Muscle of back (tissue), 11 donors: ENCODE results near the gene ALB. TPM values are rescaled to one million over a fixed set of nuclear protein-coding genes. Genes with fewer than 3 reads are reported as not detected.

Source experiments
- DNase-seq, 3 donors: peaks; one replicate each; pipeline versions ENCODE4 v3.0.0 to v3.0.0-alpha.2; 2013
- polyA plus RNA-seq, 10 donors: library from polyadenylated mRNA; unstranded; fragments of 120-200 nt; gene quantifications; one replicate each; pipeline ENCODE4 v1.2.1, GENCODE V29; 2013; ENCODE audit not compliant: insufficient read length in 10 of 10

Gene ALB
- polyA plus RNA-seq, 10 donors = 0.37 to 112 (median 0.87) TPM; not detected in 1

DNA sequence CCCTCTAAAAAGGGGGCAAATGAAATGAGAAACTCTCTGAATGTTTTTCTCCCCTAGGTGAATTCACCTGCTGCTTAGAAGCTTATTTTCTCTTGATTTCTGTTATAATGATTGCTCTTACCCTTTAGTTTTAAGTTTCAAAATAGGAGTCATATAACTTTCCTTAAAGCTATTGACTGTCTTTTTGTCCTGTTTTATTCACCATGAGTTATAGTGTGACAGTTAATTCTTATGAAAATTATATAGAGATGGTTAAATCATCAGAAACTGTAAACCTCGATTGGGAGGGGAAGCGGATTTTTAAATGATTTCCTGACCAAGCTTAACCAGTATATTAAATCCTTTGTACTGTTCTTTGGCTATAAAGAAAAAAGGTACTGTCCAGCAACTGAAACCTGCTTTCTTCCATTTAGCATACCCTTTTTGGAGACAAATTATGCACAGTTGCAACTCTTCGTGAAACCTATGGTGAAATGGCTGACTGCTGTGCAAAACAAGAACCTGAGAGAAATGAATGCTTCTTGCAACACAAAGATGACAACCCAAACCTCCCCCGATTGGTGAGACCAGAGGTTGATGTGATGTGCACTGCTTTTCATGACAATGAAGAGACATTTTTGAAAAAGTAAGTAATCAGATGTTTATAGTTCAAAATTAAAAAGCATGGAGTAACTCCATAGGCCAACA lies 4.2 kb downstream of the ALB start:
- no peak for DNase-seq

DNA sequence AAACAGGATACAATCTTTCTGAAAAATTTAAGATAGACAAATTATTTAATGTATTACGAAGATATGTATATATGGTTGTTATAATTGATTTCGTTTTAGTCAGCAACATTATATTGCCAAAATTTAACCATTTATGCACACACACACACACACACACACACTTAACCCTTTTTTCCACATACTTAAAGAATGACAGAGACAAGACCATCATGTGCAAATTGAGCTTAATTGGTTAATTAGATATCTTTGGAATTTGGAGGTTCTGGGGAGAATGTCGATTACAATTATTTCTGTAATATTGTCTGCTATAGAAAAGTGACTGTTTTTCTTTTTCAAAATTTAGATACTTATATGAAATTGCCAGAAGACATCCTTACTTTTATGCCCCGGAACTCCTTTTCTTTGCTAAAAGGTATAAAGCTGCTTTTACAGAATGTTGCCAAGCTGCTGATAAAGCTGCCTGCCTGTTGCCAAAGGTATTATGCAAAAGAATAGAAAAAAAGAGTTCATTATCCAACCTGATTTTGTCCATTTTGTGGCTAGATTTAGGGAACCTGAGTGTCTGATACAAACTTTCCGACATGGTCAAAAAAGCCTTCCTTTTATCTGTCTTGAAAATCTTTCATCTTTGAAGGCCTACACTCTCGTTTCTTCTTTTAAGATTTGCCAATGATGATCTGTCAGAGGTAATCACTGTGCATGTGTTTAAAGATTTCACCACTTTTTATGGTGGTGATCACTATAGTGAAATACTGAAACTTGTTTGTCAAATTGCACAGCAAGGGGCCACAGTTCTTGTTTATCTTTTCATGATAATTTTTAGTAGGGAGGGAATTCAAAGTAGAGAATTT lies 5.2 kb downstream of the ALB start:
- no peak for DNase-seq

- DNase-seq = no peak
Observed at GRCh38 chr4:73409978-73410548, 6.0 kb downstream of the ALB start.

- no peak for DNase-seq
Observed at GRCh38 chr4:73410916-73411730, 7.0 kb downstream of the ALB start.

DNA sequence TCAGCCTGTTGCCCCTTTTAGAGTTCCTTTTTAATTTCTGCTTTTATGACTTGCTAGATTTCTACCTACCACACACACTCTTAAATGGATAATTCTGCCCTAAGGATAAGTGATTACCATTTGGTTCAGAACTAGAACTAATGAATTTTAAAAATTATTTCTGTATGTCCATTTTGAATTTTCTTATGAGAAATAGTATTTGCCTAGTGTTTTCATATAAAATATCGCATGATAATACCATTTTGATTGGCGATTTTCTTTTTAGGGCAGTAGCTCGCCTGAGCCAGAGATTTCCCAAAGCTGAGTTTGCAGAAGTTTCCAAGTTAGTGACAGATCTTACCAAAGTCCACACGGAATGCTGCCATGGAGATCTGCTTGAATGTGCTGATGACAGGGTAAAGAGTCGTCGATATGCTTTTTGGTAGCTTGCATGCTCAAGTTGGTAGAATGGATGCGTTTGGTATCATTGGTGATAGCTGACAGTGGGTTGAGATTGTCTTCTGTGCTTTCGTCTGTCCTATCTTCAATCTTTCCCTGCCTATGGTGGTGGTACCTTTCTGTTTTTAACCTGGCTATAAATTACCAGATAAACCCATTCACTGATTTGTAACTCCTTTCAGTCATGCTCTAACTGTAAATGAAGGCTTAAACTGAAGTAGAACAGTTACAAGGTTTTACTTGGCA lies 7.8 kb downstream of the ALB start:
- DNase-seq = no peak

GRCh38 chr4:73413294-73413755 lies 9.2 kb downstream of the ALB start:
- no peak for DNase-seq

DNA sequence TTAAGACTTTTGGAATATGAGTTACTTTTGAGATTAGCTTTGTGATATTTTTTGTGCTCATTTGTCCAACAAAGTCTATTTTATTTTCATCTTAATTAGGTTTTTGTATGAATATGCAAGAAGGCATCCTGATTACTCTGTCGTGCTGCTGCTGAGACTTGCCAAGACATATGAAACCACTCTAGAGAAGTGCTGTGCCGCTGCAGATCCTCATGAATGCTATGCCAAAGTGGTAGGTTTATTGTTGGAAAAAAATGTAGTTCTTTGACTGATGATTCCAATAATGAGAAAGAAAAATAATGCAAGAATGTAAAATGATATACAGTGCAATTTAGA lies 10.8 kb downstream of the ALB start:
- DNase-seq = no peak

GRCh38 chr4:73415807-73416238 lies 11.7 kb downstream of the ALB start:
- DNase-seq = no peak

GRCh38 chr4:73416423-73417087 lies 12.5 kb downstream of the ALB start:
- DNase-seq = no peak

- no peak for DNase-seq
Observed at GRCh38 chr4:73417342-73417741, 13.3 kb downstream of the ALB start.

DNA sequence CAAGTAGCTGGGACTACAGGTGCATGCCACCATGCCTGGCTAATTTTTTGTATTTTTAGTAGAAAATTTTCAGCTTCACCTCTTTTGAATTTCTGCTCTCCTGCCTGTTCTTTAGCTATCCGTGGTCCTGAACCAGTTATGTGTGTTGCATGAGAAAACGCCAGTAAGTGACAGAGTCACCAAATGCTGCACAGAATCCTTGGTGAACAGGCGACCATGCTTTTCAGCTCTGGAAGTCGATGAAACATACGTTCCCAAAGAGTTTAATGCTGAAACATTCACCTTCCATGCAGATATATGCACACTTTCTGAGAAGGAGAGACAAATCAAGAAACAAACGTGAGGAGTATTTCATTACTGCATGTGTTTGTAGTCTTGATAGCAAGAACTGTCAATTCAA lies 13.9 kb downstream of the ALB start:
- DNase-seq = peak in 1 of 3 donors; percentile 3

- no peak for DNase-seq
Observed at GRCh38 chr4:73418677-73419076, 14.6 kb downstream of the ALB start.

DNA sequence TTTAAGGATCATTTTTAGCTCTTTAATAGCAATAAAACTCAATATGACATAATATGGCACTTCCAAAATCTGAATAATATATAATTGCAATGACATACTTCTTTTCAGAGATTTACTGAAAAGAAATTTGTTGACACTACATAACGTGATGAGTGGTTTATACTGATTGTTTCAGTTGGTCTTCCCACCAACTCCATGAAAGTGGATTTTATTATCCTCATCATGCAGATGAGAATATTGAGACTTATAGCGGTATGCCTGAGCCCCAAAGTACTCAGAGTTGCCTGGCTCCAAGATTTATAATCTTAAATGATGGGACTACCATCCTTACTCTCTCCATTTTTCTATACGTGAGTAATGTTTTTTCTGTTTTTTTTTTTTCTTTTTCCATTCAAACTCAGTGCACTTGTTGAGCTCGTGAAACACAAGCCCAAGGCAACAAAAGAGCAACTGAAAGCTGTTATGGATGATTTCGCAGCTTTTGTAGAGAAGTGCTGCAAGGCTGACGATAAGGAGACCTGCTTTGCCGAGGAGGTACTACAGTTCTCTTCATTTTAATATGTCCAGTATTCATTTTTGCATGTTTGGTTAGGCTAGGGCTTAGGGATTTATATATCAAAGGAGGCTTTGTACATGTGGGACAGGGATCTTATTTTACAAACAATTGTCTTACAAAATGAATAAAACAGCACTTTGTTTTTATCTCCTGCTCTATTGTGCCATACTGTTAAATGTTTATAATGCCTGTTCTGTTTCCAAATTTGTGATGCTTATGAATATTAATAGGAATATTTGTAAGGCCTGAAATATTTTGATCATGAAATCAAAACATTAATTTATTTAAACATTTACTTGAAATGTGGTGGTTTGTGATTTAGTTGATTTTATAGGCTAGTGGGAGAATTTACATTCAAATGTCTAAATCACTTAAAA lies 15.3 kb downstream of the ALB start:
- no peak for DNase-seq

DNA sequence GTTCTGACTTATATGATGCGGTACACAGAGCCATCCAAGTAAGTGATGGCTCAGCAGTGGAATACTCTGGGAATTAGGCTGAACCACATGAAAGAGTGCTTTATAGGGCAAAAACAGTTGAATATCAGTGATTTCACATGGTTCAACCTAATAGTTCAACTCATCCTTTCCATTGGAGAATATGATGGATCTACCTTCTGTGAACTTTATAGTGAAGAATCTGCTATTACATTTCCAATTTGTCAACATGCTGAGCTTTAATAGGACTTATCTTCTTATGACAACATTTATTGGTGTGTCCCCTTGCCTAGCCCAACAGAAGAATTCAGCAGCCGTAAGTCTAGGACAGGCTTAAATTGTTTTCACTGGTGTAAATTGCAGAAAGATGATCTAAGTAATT lies 16.5 kb downstream of the ALB start:
- DNase-seq = no peak

GRCh38 chr4:73421708-73422457 lies 17.8 kb downstream of the ALB start:
- DNase-seq = no peak

DNA sequence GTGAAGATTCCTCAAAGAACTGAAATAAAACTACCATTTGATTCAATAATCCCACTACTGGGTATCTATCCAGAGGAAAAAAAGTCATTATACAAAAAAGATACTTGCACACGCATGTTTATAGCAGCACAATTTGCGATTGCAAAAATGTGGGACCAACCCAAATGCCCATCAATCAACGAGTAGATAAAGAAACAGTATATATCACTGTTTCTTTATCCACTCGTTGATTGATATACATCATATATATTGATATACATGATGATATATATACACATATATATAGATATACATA lies 18.3 kb downstream of the ALB start:
- DNase-seq = no peak

GRCh38 chr4:73423184-73423583 lies 19.1 kb downstream of the ALB start:
- no peak for DNase-seq

DNA sequence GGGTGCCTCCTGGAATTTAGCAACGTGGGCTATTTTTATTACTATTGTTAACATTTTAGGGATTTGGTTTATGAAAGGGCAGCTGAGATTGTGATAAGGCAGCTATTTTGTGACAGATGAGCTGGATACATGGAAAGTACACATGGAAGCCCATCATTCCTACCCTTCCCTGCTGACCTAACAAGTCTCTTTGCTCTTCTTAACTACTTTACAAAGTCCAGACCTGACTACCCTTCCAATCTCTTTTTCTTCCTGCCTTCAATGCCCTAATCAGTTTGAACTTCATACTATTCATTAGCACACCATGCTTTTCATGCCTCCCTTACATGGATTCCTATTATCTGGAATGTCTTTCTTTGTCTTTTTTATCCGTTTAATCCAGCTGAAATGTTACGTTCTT lies 22.6 kb downstream of the ALB start:
- DNase-seq = no peak

GRCh38 chr4:73429118-73429517 lies 25.0 kb downstream of the ALB start:
- DNase-seq = no peak
